Measurements from ENCODE around the gene RALB. TPM values are rescaled to one million over a fixed set of nuclear protein-coding genes. Genes with fewer than 3 reads are reported as not detected.
A peak's percentile ranks its signal among the peaks of the same experiment; 100 is the strongest.
"Not testable (repeated sequence)": the region's sequence is repeated elsewhere in the genome, so short reads cannot be mapped to it uniquely, and the experiment has no call there.

RALB gene
- total and polyA plus RNA-seq, 4 donors: 55.0 to 65.4 (median 61.2) TPM

DNA sequence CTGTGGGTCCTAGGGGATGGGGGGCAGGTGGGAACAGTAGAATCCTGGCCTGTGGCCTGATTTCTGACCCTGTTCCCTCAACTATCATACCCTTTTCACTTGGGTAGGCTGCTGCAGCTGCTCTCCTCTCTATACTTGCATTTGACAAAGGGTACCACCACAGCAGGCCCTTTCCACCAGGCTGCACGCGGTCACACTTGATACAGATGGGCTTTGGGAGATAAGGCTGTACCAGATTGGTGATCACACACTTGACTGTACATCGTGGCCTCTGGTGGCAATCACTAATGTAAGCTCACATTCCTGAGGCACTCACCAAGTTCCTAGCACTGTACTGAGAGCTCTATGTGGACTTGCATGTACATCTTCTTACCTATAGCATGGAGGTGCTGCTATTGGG is 1.6 kb upstream of the RALB start:
- no peak overlapping the region for H3K27ac ChIP-seq (ENCODE audit: low read depth, low read length)
- no peaks in the 10 kb centered on the region for H3K36me3 ChIP-seq (ENCODE audit: control insufficient read depth, insufficient read depth, low read length)
- WGBS (ENCODE audit: insufficient coverage): 50% methylated on average over 1 of the region's 3 CpGs

DNA sequence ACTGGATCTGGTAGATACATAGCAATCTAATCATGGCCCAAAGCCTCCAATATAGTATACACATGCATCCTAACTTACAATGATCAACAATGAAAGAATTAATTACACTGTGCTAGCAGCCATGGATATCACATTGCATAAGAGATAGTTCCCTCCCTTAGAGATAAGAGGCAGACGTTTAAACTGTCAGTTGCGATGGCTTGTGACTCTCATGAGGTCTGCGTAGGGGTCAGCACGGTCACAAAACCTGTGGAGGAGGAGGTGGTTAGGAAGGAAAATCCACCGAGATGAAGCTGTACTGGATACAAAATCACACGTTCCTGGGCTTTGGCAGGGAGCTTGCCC is 800 bp upstream of the RALB start:
- Histone ChIP-seq H3K36me3 (ENCODE audit: control insufficient read depth, insufficient read depth, low read length) (no peaks in the 10 kb centered on the region), H3K4me3 (ENCODE audit: low read depth, low read length) (peak overlapping the region; percentile 87), H3K27ac (ENCODE audit: low read depth, low read length) (no peak overlapping the region), H3K9me3 (ENCODE audit: control insufficient read depth, insufficient read depth, low read length) (no peaks in the 10 kb centered on the region), H3K27me3 (ENCODE audit: control insufficient read depth, insufficient read depth, low read length) (peaks cover 4% of the 10 kb centered on the region), H3K4me1 (ENCODE audit: control insufficient read depth, insufficient read depth, low read length) (peaks cover 17% of the 10 kb centered on the region)
- WGBS (ENCODE audit: insufficient coverage): 7% methylated on average over 5 of the region's 6 CpGs
- no peak for DNase-seq (ENCODE audit: low read depth in 4 of 6, low spot score in 6 of 6)

More for the DNA sequence above, 1.6 kb upstream of the RALB start:
- peaks cover 20% of the 10 kb centered on the region for H3K4me1 ChIP-seq (ENCODE audit: control insufficient read depth, insufficient read depth, low read length)
- DNase-seq (ENCODE audit: low read depth in 4 of 6, low spot score in 6 of 6): no peak
- no peak overlapping the region for H3K4me3 ChIP-seq (ENCODE audit: low read depth, low read length)
- peaks cover 4% of the 10 kb centered on the region for H3K27me3 ChIP-seq (ENCODE audit: control insufficient read depth, insufficient read depth, low read length)
- H3K9me3 ChIP-seq (ENCODE audit: control insufficient read depth, insufficient read depth, low read length): no peaks in the 10 kb centered on the region

DNA sequence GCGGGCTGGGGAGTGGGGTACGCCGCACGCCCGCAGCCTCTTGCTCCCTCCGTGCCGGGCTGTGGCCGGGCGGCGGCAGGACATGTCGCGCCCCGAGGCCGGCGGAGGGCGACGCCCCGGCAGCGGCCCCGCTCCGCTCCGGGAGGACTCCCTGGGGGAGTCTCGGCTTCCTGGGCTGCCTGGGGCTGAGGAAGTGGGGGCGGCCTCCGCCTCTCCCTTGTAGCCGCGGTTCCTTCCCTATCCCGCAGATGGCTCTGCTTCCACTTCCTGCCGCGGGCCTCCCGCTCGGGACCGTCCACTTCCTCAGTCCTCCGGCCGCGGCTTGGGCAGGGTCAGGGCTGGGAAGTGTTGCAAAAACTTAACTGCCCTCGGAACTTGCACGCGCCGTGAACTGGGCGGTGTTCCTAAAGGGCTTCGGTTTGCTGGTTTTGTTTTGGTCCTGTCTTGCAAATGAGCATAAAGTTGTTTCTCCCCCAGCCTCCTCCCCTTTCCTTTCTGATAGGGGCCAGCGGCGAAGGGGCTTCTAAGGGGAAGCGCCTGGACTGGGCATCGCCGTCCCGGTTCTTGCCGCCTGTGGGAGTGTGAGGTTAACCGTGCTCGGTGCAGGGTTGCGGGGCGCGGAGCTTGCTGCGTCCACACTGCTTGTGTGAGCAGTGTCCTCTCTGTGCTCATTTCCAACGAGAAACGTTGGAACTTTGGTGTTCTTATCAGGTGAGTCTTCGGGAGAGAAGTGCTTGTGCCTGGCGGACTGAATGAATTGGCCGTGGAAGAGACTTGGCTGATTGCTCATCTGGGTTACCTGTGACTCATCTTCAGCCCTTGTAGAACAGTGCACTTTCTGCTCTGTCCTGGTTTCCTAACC is 600 bp downstream of the RALB start:
- Histone ChIP-seq H3K27ac (ENCODE audit: low read depth, low read length) (peak overlapping the region; percentile 86), H3K9me3 (ENCODE audit: control insufficient read depth, insufficient read depth, low read length) (no peaks in the 10 kb centered on the region), H3K27me3 (ENCODE audit: control insufficient read depth, insufficient read depth, low read length) (peaks cover 4% of the 10 kb centered on the region), H3K4me1 (ENCODE audit: control insufficient read depth, insufficient read depth, low read length) (peaks cover 14% of the 10 kb centered on the region), H3K36me3 (ENCODE audit: control insufficient read depth, insufficient read depth, low read length) (no peaks in the 10 kb centered on the region), H3K4me3 (ENCODE audit: low read depth, low read length) (peak overlapping the region; percentile 87)
- WGBS (ENCODE audit: insufficient coverage): 0% methylated on average over 58 of the region's 60 CpGs
- peak; percentile 31 to 88 (median 50) for DNase-seq (ENCODE audit: low read depth in 4 of 6, low spot score in 6 of 6)

DNA sequence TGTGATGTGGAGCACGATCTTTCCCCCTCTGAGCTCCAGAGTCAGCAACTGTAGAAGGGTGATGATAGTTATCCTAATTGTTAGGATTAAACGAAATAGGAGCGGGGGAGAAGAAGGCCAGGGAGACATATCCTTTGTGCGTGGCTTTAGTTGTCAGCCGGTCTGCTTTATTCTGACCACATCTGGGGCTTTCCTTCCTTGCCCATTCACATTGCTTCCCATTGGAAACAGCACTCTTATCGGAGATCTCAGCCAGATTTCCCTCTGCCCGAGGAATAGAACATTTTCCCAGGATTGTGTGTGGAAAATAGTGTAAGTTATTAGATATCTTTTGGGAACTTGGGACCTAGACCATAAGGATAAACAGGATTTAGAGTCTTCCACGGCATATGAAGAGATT is 1.5 kb downstream of the RALB start:
- Histone ChIP-seq H3K4me1 (ENCODE audit: control insufficient read depth, insufficient read depth, low read length) (peaks cover 14% of the 10 kb centered on the region), H3K9me3 (ENCODE audit: control insufficient read depth, insufficient read depth, low read length) (no peaks in the 10 kb centered on the region), H3K36me3 (ENCODE audit: control insufficient read depth, insufficient read depth, low read length) (no peaks in the 10 kb centered on the region), H3K4me3 (ENCODE audit: low read depth, low read length) (no peak overlapping the region), H3K27ac (ENCODE audit: low read depth, low read length) (no peak overlapping the region), H3K27me3 (ENCODE audit: control insufficient read depth, insufficient read depth, low read length) (peaks cover 4% of the 10 kb centered on the region)
- 51% methylated on average over 8 of the region's 8 CpGs for WGBS (ENCODE audit: insufficient coverage)
- no peak for DNase-seq (ENCODE audit: low read depth in 4 of 6, low spot score in 6 of 6)

DNA sequence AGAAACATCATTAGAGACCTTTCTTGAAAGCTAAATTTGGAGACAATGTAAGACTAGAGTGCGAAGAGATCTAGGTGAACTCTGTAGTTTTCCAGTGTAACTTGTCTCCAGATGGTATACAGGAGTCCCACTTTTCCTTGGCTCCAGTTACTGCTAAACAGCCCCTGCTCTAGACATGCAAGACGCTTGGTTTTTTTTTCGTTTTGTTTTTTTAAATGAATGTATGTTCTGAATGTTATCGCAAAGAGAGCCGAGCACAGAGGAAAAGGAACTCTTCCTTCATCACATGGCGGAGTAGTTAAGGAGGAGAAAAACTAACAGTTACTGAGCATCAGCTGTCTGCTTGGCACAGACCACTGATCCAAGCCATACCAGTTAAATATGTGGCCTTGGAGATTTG is 2.4 kb downstream of the RALB start:
- Histone ChIP-seq H3K27ac (ENCODE audit: low read depth, low read length) (no peak overlapping the region), H3K36me3 (ENCODE audit: control insufficient read depth, insufficient read depth, low read length) (peaks cover 5% of the 10 kb centered on the region), H3K4me1 (ENCODE audit: control insufficient read depth, insufficient read depth, low read length) (peaks cover 14% of the 10 kb centered on the region), H3K9me3 (ENCODE audit: control insufficient read depth, insufficient read depth, low read length) (no peaks in the 10 kb centered on the region), H3K27me3 (ENCODE audit: control insufficient read depth, insufficient read depth, low read length) (peaks cover 4% of the 10 kb centered on the region), H3K4me3 (ENCODE audit: low read depth, low read length) (no peak overlapping the region)
- 100% methylated on average over 1 of the region's 6 CpGs for WGBS (ENCODE audit: insufficient coverage)
- DNase-seq (ENCODE audit: low read depth in 4 of 6, low spot score in 6 of 6): peak in 1 of 6 donors; percentile 35

DNA sequence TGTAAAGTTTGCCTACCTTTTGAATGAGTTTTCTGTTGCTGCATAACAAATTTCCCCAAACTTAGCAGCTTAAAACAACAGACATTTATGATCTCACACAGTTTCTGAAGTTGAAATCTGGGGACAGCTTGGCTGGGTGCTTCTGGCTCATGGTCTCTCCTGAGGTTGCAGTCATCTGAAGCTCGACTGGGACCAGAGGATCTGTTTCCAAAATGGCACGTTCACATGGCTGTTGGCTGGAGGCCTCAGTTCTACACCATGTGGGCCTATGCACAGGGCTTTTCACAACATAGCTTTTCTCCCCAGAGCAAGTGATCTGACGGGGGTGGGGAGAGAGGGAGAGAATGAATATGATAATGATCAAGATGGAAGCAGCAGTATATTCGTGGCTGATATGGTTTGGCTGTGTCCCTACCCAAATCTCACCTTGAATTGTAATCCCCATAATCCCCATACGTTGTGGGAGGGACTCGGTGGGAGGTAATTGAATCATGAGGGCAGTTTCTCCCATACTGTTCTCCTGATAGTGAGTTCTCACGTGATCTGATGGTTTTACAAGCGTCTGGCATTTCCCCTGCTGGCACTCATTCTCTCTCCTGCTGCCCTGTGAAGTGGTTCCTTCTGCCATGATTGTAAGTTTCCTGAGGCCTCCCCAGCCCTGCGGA is 3.5 kb downstream of the RALB start:
- WGBS (ENCODE audit: insufficient coverage): 40% methylated on average over 2 of the region's 9 CpGs
- Histone ChIP-seq H3K4me3 (ENCODE audit: low read depth, low read length) (no peak overlapping the region), H3K36me3 (ENCODE audit: control insufficient read depth, insufficient read depth, low read length) (peaks cover 9% of the 10 kb centered on the region), H3K27me3 (ENCODE audit: control insufficient read depth, insufficient read depth, low read length) (no peaks in the 10 kb centered on the region), H3K4me1 (ENCODE audit: control insufficient read depth, insufficient read depth, low read length) (peaks cover 14% of the 10 kb centered on the region), H3K27ac (ENCODE audit: low read depth, low read length) (no peak overlapping the region), H3K9me3 (ENCODE audit: control insufficient read depth, insufficient read depth, low read length) (no peaks in the 10 kb centered on the region)
- peak in 1 of 6 donors; percentile 55 for DNase-seq (ENCODE audit: low read depth in 4 of 6, low spot score in 6 of 6)

DNA sequence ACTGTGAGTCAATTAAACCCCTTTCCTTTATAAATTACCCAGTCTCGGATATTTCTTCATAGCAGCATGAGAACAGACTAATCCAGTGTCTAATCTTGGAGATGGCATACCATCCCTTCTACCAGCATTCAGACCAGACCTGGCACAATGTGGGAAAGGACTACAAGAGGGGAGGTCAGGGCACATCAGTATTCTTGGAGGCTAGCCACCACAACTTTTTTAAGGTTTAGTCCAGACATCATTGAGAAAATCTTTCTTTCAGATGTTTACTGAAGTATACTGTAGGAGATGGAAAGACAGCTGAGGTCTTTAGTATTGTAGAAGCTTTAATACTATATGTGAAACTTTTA is 4.0 kb downstream of the RALB start:
- Histone ChIP-seq H3K4me1 (ENCODE audit: control insufficient read depth, insufficient read depth, low read length) (peaks cover 14% of the 10 kb centered on the region), H3K27me3 (ENCODE audit: control insufficient read depth, insufficient read depth, low read length) (no peaks in the 10 kb centered on the region), H3K4me3 (ENCODE audit: low read depth, low read length) (no peak overlapping the region), H3K9me3 (ENCODE audit: control insufficient read depth, insufficient read depth, low read length) (no peaks in the 10 kb centered on the region), H3K27ac (ENCODE audit: low read depth, low read length) (no peak overlapping the region), H3K36me3 (ENCODE audit: control insufficient read depth, insufficient read depth, low read length) (peaks cover 9% of the 10 kb centered on the region)
- WGBS (ENCODE audit: insufficient coverage): no CpG with 5 or more reads among the region's 1 CpG
- DNase-seq (ENCODE audit: low read depth in 4 of 6, low spot score in 6 of 6): no peak

DNA sequence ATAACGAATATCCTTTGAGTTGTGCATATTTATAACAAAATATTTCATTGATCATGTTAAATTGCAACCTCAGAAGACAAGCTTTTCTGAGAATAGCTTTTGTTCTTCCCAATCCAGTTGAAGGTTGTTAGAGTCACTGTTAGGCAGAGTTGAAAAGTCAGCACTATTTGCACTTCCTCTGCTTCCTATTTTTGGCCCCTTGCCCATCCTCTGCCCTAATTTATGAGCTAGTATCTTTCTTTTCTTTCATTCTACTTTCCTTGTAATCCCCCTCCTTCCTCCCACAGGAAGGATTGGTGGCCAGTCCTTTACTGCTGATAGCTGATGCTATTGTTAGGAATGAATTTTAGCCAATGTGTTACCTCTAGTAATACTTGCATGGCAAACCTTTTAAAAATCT is 4.9 kb downstream of the RALB start:
- WGBS (ENCODE audit: insufficient coverage): no CpG with 5 or more reads among the region's 1 CpG

DNA sequence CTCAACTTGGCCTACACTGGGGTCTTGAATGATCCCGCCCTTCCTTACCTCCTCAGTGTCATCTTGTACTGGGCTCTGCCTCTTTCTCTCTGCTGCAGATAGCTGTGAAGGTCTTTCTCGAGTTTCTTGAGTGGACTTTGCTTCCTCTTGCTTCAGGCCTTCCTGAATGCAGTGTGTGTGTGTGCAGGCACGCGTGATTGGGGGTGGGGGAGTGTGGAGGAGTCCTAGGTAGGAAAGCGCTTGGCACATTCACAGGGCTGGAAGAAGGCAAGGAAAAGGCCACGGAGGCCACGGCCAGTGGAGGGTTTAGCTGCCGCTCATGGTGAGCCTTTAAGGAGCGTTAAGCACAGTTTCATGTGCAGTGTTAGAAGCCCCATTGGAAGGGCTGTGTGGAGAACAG is 5.5 kb downstream of the RALB start:
- 90% methylated on average over 9 of the region's 9 CpGs for WGBS (ENCODE audit: insufficient coverage)

More for the DNA sequence above, 4.9 kb downstream of the RALB start:
- Histone ChIP-seq H3K4me3 (ENCODE audit: low read depth, low read length) (no peak overlapping the region), H3K9me3 (ENCODE audit: control insufficient read depth, insufficient read depth, low read length) (no peaks in the 10 kb centered on the region), H3K27me3 (ENCODE audit: control insufficient read depth, insufficient read depth, low read length) (no peaks in the 10 kb centered on the region), H3K36me3 (ENCODE audit: control insufficient read depth, insufficient read depth, low read length) (peaks cover 9% of the 10 kb centered on the region), H3K27ac (ENCODE audit: low read depth, low read length) (no peak overlapping the region), H3K4me1 (ENCODE audit: control insufficient read depth, insufficient read depth, low read length) (peaks cover 8% of the 10 kb centered on the region)
- DNase-seq (ENCODE audit: low read depth in 4 of 6, low spot score in 6 of 6): no peak

DNA sequence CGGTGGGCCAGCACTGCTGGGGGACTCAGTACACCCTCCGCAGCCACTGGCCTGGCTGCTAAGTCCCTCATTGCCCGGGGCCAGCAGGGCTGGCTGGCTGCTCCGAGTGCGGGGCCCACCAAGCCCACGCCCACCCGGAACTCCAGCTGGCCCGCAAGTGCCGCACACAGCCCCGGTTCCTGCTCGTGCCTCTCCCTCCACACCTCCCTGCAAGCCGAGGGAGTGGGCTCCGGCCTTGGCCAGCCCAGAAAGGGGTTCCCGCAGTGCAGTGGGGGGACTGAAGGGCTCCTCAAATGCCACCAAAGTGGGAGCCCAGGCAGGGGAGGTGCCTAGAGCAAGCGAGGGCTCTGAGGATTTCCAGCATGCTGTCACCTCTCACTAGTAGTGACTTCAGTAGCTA is 7.3 kb downstream of the RALB start:
- not testable (repeated sequence) for H3K4me3 ChIP-seq (ENCODE audit: low read depth, low read length); H3K27me3 ChIP-seq (ENCODE audit: control insufficient read depth, insufficient read depth, low read length); DNase-seq (ENCODE audit: low read depth in 4 of 6, low spot score in 6 of 6); H3K9me3 ChIP-seq (ENCODE audit: control insufficient read depth, insufficient read depth, low read length); H3K4me1 ChIP-seq (ENCODE audit: control insufficient read depth, insufficient read depth, low read length); H3K27ac ChIP-seq (ENCODE audit: low read depth, low read length); H3K36me3 ChIP-seq (ENCODE audit: control insufficient read depth, insufficient read depth, low read length)
- WGBS (ENCODE audit: insufficient coverage): 100% methylated on average over 2 of the region's 15 CpGs

More for the DNA sequence above, 5.5 kb downstream of the RALB start:
- Histone ChIP-seq H3K4me3 (ENCODE audit: low read depth, low read length) (no peak overlapping the region), H3K27me3 (ENCODE audit: control insufficient read depth, insufficient read depth, low read length) (no peaks in the 10 kb centered on the region), H3K27ac (ENCODE audit: low read depth, low read length) (no peak overlapping the region), H3K4me1 (ENCODE audit: control insufficient read depth, insufficient read depth, low read length) (peaks cover 8% of the 10 kb centered on the region), H3K36me3 (ENCODE audit: control insufficient read depth, insufficient read depth, low read length) (peaks cover 9% of the 10 kb centered on the region), H3K9me3 (ENCODE audit: control insufficient read depth, insufficient read depth, low read length) (no peaks in the 10 kb centered on the region)
- no peak for DNase-seq (ENCODE audit: low read depth in 4 of 6, low spot score in 6 of 6)

Data from spinal cord (tissue), 10 donors.